Neutrophil (primary cell): ENCODE results near the gene LAPTM5.

Experiments used
- H3K27ac ChIP-seq: fragments of 200-600 bp; sonication (generic); 2 replicates; pipeline ENCODE4 v1.5.1; 2016; ENCODE audit warnings: mild to moderate bottlenecking, moderate library complexity
- H3K27me3 ChIP-seq: fragments of 200-600 bp; sonication (generic); 2 replicates; pipeline ENCODE4 v1.6.0; 2016; ENCODE audit warnings: mild to moderate bottlenecking
- H3K36me3 ChIP-seq: fragments of 200-600 bp; sonication (generic); 2 replicates; pipeline ENCODE4 v1.5.1; 2017
- H3K4me1 ChIP-seq, 2 experiments: fragments of 200-600 bp in 1 of 2; sonication (generic) in 1 of 2; 1 replicate in 1 of 2; 2 replicates in 1 of 2; pipeline versions ENCODE4 v1.5.1 to v1.6.1; 2013 to 2016; ENCODE audit warnings: low read depth in 1 of 2, low read length in 1 of 2, mild to moderate bottlenecking in 1 of 2, moderate library complexity in 1 of 2; ENCODE audit not compliant: control insufficient read depth in 1 of 2, insufficient read depth in 1 of 2
- H3K4me3 ChIP-seq, 2 experiments: fragments of 200-600 bp in 1 of 2; sonication (generic) in 1 of 2; 1 replicate in 1 of 2; 2 replicates in 1 of 2; pipeline ENCODE4 v1.5.1; 2013 to 2016; ENCODE audit warnings: low read depth in 1 of 2, low read length in 1 of 2, mild to moderate bottlenecking in 1 of 2, moderate library complexity in 1 of 2
- H3K9me3 ChIP-seq: fragments of 200-600 bp; sonication (generic); 2 replicates; pipeline ENCODE4 v1.5.1; 2016
- TF ChIP-seq, protein P1 (sequence below): fragments of 200-600 bp; sonication (generic); IDR thresholded peaks from 2 replicates; pipeline ENCODE4 v1.5.1; 2016; ENCODE audit warnings: antibody characterized with exemption

LAPTM5 gene

GRCh38 chr1:30756206-30756544 is 1.4 kb downstream of the LAPTM5 start:
- Histone ChIP-seq H3K27ac (peak overlapping the region; percentile 100), H3K9me3 (no peaks in the 10 kb centered on the region), H3K27me3 (no peaks in the 10 kb centered on the region), H3K36me3 (peaks cover 38% of the 10 kb centered on the region), H3K4me1 (peaks cover 90 to 97% of the 10 kb centered on the region in 2 experiments), H3K4me3 (peak overlapping the region; percentile 95 to 98)
- TF ChIP-seq, protein P1, sequence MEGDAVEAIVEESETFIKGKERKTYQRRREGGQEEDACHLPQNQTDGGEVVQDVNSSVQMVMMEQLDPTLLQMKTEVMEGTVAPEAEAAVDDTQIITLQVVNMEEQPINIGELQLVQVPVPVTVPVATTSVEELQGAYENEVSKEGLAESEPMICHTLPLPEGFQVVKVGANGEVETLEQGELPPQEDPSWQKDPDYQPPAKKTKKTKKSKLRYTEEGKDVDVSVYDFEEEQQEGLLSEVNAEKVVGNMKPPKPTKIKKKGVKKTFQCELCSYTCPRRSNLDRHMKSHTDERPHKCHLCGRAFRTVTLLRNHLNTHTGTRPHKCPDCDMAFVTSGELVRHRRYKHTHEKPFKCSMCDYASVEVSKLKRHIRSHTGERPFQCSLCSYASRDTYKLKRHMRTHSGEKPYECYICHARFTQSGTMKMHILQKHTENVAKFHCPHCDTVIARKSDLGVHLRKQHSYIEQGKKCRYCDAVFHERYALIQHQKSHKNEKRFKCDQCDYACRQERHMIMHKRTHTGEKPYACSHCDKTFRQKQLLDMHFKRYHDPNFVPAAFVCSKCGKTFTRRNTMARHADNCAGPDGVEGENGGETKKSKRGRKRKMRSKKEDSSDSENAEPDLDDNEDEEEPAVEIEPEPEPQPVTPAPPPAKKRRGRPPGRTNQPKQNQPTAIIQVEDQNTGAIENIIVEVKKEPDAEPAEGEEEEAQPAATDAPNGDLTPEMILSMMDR, result no peak

DNA sequence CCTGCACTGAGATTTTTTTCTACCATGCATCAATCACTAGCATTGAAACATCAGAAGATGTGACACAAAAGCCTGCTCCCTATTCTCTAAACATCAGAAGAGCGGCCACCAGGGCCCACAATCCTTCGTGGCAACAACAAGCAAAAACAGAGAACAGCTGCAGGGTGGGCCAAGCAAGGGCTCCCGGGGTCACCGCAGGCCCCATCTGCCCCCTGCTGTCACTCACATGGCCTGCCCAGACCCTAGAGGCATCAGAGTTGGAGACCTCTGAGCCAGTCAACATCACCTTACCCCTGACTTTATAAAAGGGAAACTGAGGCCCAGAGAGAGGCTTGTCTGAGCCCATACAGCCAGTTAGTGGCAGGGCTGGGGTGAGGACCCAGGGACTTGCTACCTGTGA is 1.8 kb downstream of the LAPTM5 start:
- peaks cover 42% of the 10 kb centered on the region for H3K36me3 ChIP-seq
- TF ChIP-seq, protein P1, result no peak
- H3K4me3 ChIP-seq, result peak overlapping the region; percentile 95 to 98
- H3K27me3 ChIP-seq, result no peaks in the 10 kb centered on the region
- no peaks in the 10 kb centered on the region for H3K9me3 ChIP-seq
- peaks cover 90 to 97% of the 10 kb centered on the region in 2 experiments for H3K4me1 ChIP-seq
- peak overlapping the region; percentile 100 for H3K27ac ChIP-seq

GRCh38 chr1:30755334-30755733 is 2.2 kb downstream of the LAPTM5 start:
- Histone ChIP-seq H3K9me3 (no peaks in the 10 kb centered on the region), H3K36me3 (peaks cover 46% of the 10 kb centered on the region), H3K4me1 (peaks cover 90 to 97% of the 10 kb centered on the region in 2 experiments), H3K27ac (peak overlapping the region; percentile 100), H3K27me3 (no peaks in the 10 kb centered on the region), H3K4me3 (peak overlapping the region; percentile 95 to 98)
- TF ChIP-seq, protein P1, result no peak

DNA sequence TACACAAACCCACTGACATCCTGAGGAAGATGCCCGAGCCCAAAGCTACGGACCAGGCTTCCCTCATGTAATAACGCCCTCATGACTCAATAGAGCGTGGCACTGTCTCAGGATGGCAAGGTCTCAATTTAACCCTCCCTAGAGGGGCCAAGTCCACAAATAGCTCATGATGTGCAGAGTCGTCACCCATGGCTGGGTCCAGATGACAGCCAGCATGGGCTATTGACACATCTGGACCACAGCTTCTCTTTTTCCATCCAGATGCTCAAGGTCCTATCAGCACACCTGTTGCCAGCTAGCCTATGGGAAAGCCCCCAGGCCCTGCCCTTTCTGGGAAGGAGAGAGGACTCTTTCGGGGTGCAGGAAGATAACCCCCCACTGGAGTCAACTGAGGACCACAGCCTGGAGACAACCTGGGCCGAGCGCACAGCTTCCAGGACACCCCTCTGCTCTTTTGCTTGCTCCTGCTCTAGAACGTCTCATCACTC is 2.8 kb downstream of the LAPTM5 start:
- H3K27ac ChIP-seq, result peak overlapping the region; percentile 100
- H3K4me1 ChIP-seq, result peaks cover 90 to 97% of the 10 kb centered on the region in 2 experiments
- H3K36me3 ChIP-seq, result peaks cover 52% of the 10 kb centered on the region
- no peaks in the 10 kb centered on the region for H3K27me3 ChIP-seq
- TF ChIP-seq, protein P1, result no peak
- peak overlapping the region; percentile 95 to 98 for H3K4me3 ChIP-seq
- no peaks in the 10 kb centered on the region for H3K9me3 ChIP-seq

DNA sequence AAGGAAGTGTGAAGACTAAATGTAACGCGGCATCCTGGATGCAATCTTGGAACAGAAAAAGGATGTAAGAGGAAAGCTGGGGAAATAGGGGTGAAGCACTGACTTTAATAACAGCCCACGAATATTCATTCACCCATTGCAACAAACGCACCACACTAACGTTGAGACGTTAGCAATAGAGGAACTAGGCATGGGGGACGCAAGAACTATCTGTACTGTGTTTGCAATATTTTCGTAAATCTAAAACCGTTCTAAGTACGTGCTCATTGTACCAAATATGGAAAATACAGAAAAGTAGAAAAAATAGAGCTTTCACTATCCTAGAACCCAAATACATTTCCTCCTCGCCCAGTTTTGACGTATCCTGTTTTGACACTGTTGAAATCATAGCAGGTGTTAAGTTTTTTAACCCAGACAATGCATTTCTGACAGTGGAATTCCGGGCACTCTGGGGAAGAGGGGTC is 3.9 kb downstream of the LAPTM5 start:
- Histone ChIP-seq H3K27me3 (no peaks in the 10 kb centered on the region), H3K27ac (peak overlapping the region; percentile 100), H3K9me3 (no peaks in the 10 kb centered on the region), H3K4me3 (peak overlapping the region; percentile 95 to 98), H3K4me1 (peaks cover 91 to 97% of the 10 kb centered on the region in 2 experiments), H3K36me3 (peaks cover 63% of the 10 kb centered on the region)
- TF ChIP-seq, protein P1, result no peak
